HG03025 (cell line): ENCODE results near the gene RPL15.
"Not testable (repeated sequence)": the region's sequence is repeated elsewhere in the genome, so short reads cannot be mapped to it uniquely, and the experiment has no call there.

ENCODE experiments used
- ATAC-seq: cut with Tn5 transposase; IDR thresholded peaks from one replicate; pipeline ENCODE4 v1.9.1; 2021; ENCODE audit warnings: mild to moderate bottlenecking, moderate library complexity; ENCODE audit not compliant: unreplicated experiment, low FRiP score

RPL15 gene

GRCh38 chr3:23916886-23917678 is at the start of gene RPL15, which contains the start of gene NKIRAS1:
Gene RPL15 (plus strand): TSS chr3:23917132. CDS start chr3:23917860, 728 bp downstream.
Gene NKIRAS1 (minus strand): TSS chr3:23916990. CDS start chr3:23910904, 6,086 bp downstream.
- peak; percentile 92 for ATAC-seq

DNA sequence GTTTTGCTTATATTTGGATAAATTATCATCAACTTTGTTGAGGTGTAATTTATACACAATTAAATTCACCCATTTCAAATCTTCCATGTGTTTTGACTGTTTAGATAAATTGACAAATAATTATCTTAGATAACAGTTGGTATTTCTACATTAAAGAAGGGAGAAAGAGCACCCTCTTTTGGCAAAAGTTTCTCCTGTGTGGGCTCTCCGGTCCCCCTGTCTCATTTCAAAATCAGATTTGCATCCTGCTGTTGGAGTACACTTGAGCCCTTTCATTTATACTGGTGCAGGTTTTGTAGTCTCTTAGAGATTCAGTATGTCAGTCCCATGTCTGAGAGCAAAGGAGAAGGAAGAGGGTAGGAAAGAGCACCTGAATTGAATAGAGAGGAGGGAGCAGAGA is 49.5 kb upstream of the RPL15 start:
- no peak for ATAC-seq

DNA sequence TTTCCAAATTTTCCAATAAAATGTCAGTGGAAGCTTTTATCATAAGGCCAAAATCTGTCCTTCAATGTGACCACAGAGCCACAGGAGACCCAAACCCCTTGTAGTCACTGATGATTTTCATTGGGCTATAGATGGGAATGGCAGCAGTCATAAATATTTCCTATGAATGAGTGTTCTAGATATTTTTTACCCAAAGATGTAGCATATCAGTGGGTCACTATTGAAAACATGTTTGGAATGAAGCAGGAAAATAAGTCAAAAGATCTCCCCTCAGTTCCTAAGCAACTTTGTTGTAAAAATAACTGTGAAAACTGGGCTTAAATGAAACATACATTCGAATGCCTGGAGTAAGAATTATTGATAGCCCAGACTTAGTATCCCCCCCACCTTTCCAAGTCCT is 49.1 kb upstream of the RPL15 start:
- no peak for ATAC-seq

- ATAC-seq: no peak
These were observed 46.8 kb upstream of the RPL15 start for GRCh38 chr3:23869977-23870662.

GRCh38 chr3:23870663-23871043 is 46.3 kb upstream of the RPL15 start:
- ATAC-seq: not testable (repeated sequence)

- not testable (repeated sequence) for ATAC-seq
These were observed 45.6 kb upstream of the RPL15 start for GRCh38 chr3:23871361-23871760.

DNA sequence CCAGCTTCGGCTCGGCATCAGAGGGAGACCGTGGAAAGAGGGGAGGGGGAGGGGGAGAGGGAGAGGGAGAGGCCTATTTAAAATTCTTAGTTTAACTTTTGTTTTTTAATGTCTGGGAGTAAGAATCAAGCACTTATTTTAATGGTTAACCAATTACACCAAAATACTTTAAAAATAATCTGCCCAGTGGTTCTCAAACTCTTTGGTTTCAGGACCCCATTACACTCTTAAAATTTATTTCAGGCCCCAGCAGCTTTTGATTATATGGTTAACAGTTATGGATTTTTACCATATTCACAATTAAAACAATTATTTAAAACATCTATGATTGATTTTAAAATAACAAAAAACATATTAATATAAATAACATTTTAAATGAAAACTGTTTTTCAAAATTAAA is 44.6 kb upstream of the RPL15 start:
- no peak for ATAC-seq

- no peak for ATAC-seq
These were observed 43.0 kb upstream of the RPL15 start for GRCh38 chr3:23873941-23874340.

DNA sequence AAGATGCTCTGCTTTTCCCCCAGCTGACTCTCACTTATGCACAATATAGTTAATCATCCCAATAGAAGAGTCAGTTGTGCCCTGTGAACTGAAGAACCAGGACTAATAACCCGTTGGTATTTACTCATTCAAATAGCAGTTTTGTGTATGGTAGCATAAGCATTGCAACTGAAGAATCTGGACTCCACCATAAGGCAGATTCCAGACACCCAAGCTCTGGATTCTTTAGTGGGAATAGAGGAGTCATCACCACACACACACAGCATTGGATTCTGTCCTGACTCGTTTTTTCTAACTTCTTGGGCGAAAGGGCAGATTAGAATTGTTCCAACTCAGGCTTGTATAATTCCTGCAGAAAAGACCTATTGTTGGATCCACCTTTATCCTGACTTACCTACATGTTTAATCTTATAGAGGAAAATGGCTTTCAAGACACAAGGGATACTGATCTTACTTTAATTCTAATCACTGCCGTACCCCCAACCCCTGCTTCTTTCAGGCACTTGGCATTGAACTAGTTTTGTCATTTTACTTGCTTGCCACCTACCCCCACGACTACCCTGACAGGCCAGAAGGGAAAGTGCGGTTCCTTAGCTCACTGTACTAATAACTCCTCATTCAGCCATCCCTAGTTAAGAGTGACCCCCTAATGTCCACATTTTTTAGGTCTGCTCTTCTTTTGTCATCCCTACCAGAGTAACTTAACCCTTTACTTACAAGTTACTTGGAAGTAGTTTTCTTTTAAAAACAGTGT is 42.4 kb upstream of the RPL15 start:
- ATAC-seq: no peak

GRCh38 chr3:23875113-23875725 is 41.7 kb upstream of the RPL15 start:
- ATAC-seq: no peak

DNA sequence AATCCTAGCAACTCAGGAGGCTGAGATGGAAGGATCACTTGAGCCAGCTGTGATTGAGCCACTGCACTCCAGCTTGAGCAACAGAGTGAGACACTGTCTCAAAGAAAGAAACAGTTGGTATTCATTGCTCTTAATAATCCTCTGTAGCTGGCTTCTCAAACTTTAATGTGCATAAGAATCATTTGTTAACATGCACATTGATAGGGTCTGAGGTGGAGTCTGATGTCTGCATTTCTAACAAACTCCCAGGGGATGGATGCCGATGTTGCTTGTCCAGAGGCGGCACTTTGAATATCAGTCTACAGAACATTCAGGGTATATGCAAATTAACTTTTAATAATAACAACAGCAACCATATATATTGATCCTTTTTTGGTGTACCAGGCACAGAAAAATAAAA is 40.0 kb upstream of the RPL15 start:
- no peak for ATAC-seq

DNA sequence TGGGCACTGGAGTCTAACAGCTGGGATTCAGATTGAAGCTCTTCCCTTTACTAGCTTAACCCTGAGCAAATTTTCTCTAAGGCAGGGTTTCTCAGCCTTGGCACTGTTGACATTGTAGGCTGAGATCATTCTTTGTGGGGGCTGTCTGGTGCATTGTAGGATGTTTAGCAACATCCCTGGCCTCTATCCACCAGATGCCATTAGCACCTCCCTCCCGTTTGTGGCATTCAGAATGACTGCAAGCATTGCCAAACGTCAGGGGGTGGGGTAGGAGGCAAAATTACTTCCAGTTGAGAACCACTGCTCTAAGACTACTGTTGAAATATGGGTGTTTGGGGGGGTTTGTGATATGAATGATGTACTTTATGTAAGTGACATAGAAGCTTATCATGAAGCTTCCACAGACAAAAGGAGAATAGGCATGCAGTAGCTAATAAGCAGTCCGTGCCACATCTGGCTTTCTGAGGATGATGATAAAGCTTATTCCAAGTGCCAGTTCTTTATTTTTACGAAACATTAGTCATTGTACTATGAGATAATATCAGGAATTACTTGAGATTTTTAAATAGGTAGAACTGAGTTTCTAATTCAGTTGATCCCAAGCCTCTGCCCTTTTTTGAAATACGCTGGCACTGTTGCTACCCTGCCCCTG is 39.5 kb upstream of the RPL15 start:
- ATAC-seq: no peak

GRCh38 chr3:23879485-23879884 is 37.4 kb upstream of the RPL15 start:
- no peak for ATAC-seq

GRCh38 chr3:23880703-23881339 is 36.1 kb upstream of the RPL15 start:
- ATAC-seq: no peak

DNA sequence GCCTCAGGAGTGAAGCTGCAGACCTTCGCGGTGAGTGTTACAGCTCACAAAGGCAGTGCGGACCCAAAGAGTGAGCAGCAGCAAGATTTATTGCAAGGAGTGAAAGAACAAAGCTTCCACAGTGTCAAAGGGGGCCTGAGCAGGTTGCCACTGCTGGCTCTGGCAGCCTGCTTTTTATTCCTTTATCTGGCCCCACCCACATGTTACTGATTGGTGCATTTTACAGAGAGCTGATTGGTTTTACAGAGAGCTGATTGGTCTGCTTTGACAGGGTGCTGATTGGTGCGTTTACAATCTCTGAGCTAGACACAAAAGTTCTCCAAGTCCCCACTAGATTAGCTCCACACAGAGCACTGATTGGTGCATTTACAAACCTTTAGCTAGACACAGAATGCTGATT is 34.9 kb upstream of the RPL15 start:
- ATAC-seq: not testable (repeated sequence)

- ATAC-seq: no peak
These were observed 34.4 kb upstream of the RPL15 start for GRCh38 chr3:23882487-23882918.

DNA sequence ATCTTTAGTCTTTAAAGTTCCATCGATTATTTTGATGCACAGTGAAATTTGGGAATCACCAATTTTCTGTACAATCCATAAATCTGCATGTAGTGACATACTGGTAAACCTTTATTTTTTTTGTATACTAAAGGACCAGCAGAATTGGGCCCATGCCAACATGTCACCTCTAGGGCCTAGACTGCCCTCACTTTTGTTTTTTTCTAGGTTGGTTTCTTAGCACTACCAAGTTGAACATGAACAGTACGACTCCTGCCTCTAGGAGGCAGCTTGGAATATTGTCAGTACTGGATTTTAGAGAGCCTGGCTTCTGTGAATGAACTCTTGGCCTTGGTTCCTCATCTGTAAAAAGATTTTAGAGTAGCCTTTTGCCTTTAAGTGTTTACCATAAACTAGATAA is 32.5 kb upstream of the RPL15 start:
- ATAC-seq: no peak

DNA sequence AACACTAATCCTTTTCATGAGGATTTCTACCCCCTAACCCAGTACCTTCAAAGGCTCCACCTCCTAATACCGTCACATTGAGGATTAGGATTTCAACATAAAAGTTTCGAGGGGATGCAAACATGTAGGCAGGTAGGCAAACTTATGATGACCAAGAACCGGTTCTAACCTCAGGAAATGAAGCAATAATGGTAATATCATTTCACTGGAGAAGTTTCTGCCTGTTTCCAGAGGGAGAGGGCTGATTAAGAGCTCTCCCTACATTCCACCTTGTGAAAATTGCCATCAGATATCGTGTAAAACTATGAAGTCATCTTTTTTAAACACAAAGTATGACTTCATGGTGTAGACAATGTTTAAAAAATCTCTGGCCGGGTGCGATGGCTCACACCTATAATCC is 31.7 kb upstream of the RPL15 start:
- no peak for ATAC-seq

DNA sequence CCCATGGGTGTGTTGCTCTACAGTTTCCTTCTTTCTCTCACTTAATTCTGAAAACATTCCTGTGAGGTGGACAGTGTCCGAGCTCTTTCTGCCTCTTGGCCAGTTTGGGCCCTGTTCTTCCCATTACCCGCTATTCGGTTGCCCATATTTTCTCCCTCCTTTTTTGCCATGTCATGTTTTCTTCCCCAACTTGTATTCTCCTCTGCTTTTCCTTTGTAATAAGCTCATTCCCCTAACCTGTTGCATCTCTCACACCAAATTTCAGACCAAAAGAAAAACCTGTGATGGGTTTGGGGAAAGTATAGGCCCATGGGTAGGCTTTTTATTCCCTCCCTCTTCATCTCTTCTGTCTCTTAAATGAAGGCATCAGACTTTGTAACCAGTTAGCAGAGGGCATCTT is 30.6 kb upstream of the RPL15 start:
- ATAC-seq: no peak
